ENCODE measurements around the gene ADIPOQ.
"Not testable (repeated sequence)": the region's sequence is repeated elsewhere in the genome, so short reads cannot be mapped to it uniquely, and the experiment has no call there.

Gene ADIPOQ

GRCh38 chr3:186845756-186846155 is 3.2 kb downstream of the ADIPOQ start:
- DNase-seq (ENCODE audit: low read depth), result no peak
- no peak overlapping the region for H3K4me3 ChIP-seq (replicated peaks; ENCODE audit: low read depth, low read length)
- no peak for TF ChIP-seq CTCF (IDR thresholded peaks at IDR 0.05; ENCODE audit: low read length, missing control alignments)

GRCh38 chr3:186847437-186847836 is 4.9 kb downstream of the ADIPOQ start:
- no peak overlapping the region for H3K4me3 ChIP-seq (replicated peaks; ENCODE audit: low read depth, low read length)
- DNase-seq (ENCODE audit: low read depth), result no peak
- no peak for TF ChIP-seq CTCF (IDR thresholded peaks at IDR 0.05; ENCODE audit: low read length, missing control alignments)

- TF ChIP-seq CTCF (IDR thresholded peaks at IDR 0.05; ENCODE audit: low read length, missing control alignments), result peak; percentile 43
- peak; percentile 66 for DNase-seq (ENCODE audit: low read depth)
Observed at GRCh38 chr3:186849374-186849975, 7.0 kb downstream of the ADIPOQ start.

GRCh38 chr3:186851835-186852234 is 9.3 kb downstream of the ADIPOQ start:
- not testable (repeated sequence) for H3K4me3 ChIP-seq (replicated peaks; ENCODE audit: low read depth, low read length); DNase-seq (ENCODE audit: low read depth)

More at GRCh38 chr3:186849374-186849975, 7.0 kb downstream of the ADIPOQ start:
- H3K4me3 ChIP-seq (replicated peaks; ENCODE audit: low read depth, low read length), result no peak overlapping the region

- H3K4me3 ChIP-seq (replicated peaks; ENCODE audit: low read depth, low read length), result no peak overlapping the region
- DNase-seq (ENCODE audit: low read depth), result no peak
- TF ChIP-seq CTCF (IDR thresholded peaks at IDR 0.05; ENCODE audit: low read length, missing control alignments), result no peak
Observed at GRCh38 chr3:186852994-186853393, 10.5 kb downstream of the ADIPOQ start.

GRCh38 chr3:186854146-186854545 is 11.6 kb downstream of the ADIPOQ start:
- no peak for TF ChIP-seq CTCF (IDR thresholded peaks at IDR 0.05; ENCODE audit: low read length, missing control alignments)
- no peak overlapping the region for H3K4me3 ChIP-seq (replicated peaks; ENCODE audit: low read depth, low read length)
- DNase-seq (ENCODE audit: low read depth), result no peak

- DNase-seq (ENCODE audit: low read depth), result no peak
- H3K4me3 ChIP-seq (replicated peaks; ENCODE audit: low read depth, low read length), result no peak overlapping the region
- TF ChIP-seq CTCF (IDR thresholded peaks at IDR 0.05; ENCODE audit: low read length, missing control alignments), result no peak
Observed at GRCh38 chr3:186854954-186855353, 12.4 kb downstream of the ADIPOQ start.
